KOPT-K1 (cell line): ENCODE results near the gene AMBRA1.

Experiments used
- H3K27ac ChIP-seq: fragments of 200-600 bp; sonication (generic); 2 replicates; pipeline ENCODE4 v1.5.1; 2016; ENCODE audit warnings: antibody characterized with exemption, mild to moderate bottlenecking, low read depth, low read length; ENCODE audit not compliant: poor library complexity, severe bottlenecking
- H3K36me3 ChIP-seq: fragments of 200-600 bp; sonication (generic); 2 replicates; pipeline ENCODE4 v1.5.1; 2017; ENCODE audit warnings: antibody characterized with exemption, mild to moderate bottlenecking, low read length, moderate library complexity; ENCODE audit not compliant: insufficient read depth
- H3K9me3 ChIP-seq: fragments of 200-600 bp; sonication (generic); 2 replicates; pipeline ENCODE4 v1.5.1; 2017; ENCODE audit warnings: antibody characterized with exemption, low read length, mild to moderate bottlenecking; ENCODE audit not compliant: insufficient read depth, poor library complexity, severe bottlenecking

The AMBRA1 gene

DNA sequence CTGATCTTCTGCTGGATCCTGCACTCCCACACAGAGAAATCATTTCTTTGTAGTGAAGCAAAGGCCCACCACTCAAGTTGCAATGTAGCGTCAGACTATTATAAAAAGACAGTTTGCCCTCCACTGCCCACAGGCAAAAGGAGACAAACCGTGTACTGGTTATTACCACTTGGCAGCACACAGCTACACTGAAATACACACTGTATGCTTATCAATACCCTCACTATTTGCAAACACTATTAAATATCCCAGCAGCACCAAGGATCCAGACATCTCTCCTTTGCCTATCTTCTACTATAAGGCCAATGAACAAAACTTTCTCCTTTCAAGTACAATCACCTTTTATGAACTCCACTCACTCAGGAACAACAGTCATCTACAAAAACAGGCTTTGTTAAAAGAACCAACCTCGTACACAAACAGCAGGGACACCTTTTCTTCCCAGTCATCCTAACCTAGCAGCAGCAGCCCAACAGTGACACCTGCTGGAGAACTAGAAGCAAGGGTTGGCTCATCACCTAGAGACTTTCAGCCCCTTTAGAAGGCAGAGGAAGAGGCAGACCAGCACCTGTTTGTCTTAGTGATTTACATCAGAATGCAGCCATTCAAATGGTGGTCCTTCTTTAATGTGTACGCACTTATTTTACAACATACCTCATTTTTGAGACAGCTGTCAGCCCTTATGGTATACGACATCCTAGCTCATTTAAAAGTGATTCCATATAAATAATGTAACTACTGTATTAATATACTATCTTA lies 56.1 kb downstream of the AMBRA1 start:
- no peak overlapping the region for H3K27ac ChIP-seq
- H3K9me3 ChIP-seq, result no peaks in the 10 kb centered on the region
- peaks cover 34% of the 10 kb centered on the region for H3K36me3 ChIP-seq

DNA sequence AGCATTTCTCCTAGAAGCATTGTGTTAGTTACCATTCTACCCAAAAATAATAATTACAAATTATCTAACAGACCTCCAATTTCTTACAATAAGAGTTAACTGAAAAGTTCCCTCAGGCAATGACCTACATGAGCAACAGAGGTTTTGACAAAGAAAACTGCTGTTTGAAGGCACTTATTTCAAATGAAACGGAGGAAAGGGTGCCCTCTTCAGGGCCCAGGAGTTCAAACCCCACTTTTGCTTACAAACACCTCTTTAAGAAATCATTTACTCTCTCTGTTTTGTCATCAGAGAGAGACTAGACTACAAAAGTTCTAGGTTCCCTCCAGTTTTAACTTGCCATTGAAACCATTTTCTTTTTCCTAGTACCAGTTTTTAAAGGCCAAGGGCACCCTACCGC lies 56.7 kb downstream of the AMBRA1 start:
- Histone ChIP-seq H3K27ac (no peak overlapping the region), H3K9me3 (no peaks in the 10 kb centered on the region), H3K36me3 (peaks cover 28% of the 10 kb centered on the region)

DNA sequence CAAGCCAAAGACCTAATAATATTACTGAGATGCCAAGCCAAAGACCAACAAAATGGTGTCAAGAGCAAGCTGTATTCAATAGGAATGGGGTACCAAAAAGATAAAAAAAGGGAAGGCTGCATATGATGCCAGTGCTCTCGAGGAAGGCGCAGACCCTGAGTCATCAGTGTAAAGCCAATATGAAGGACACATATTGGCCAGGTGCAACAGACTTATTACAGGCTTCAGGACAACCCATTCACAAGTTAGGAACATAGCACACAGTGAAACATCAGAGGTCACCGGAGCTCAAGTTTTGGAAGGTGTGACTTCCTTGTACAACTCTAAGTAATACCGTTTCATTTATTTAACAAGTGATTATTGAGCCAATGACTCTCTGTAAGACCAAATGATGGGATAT lies 58.1 kb downstream of the AMBRA1 start:
- no peak overlapping the region for H3K27ac ChIP-seq
- peaks cover 14% of the 10 kb centered on the region for H3K36me3 ChIP-seq
- H3K9me3 ChIP-seq, result no peaks in the 10 kb centered on the region

DNA sequence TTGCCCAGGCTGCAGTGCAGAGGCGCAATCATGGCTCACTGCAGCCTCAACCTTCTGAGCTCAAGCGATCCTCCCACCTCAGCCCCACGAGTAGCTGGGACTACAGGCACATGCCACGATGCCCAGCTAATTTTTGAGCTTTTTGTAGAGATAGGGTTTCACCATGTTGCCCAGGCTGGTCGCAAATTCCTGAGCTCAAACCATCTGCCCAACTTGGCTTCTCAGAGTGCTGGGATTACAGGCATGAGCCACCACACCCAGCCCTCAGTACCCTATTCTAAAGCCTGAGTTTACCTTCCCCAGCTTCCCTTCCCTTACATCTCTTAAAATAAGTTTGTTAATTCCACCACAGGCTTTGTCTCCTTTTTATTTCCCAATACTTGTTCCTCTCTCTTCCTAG lies 59.1 kb downstream of the AMBRA1 start:
- no peaks in the 10 kb centered on the region for H3K9me3 ChIP-seq
- no peak overlapping the region for H3K27ac ChIP-seq
- H3K36me3 ChIP-seq, result peaks cover 4% of the 10 kb centered on the region; the same call in 1 of the 2 replicates

DNA sequence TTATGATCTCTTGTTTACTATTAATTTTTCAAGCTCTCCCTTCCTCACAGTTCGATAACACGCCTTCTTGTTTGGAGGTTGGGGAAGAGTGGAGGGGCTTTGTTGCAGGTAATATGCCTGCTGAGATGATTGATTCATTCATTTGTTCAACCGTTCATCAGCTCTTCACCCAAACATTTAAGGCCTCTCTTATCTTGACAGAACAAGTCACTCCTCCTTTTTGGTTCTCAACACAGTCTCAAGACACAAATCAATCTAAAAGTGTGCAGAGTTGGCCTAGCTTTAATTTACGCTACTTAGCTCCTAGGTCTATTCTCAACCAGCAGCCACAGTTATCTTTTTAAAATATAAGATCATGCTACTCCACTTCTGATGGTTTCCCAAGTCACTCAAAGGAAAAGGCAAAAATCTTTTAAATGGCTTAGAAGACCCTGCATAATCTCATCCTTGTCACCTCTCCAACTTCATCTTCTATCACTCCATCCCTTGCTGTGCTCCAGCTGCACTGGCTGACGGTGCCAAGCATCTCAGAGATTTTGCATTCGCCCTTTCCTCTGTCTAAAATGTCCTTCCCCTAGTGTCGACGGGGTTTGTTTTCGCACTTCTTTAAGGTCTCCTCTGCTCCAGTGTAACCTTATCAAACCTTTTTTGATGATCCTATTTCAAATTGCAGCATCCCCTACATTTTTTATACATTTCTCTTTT lies 60.3 kb downstream of the AMBRA1 start:
- no peak overlapping the region for H3K27ac ChIP-seq
- no peaks in the 10 kb centered on the region for H3K9me3 ChIP-seq
- no peaks in the 10 kb centered on the region for H3K36me3 ChIP-seq

DNA sequence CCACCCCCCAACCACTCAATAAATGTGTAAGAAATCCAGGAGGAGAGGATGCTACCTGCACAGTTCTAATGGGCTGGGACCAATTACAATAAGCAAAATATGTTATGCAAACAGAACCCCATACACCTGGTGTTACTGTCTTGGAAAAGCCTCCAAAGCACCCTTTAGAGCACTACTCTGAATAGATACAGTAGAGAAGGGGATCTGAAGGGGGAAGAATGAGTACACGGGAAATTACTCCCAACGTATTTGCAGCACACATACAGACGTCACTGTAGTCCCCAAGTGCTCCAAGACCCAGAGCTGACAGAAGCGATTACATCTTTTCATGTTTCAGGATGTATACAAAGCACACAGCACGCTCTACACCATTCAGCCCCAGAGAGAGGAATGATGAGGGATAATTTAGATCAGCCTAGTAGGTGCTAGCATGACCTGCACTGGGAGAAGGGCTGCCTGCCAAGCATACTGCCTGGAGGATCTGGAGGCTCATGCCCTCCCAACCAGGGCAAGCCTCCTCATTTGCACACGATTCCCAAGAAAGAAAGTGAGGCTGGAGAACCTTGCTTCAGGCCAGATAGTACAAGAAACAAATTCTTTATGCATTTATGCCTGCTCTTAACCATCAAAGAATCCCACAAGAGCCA lies 63.8 kb downstream of the AMBRA1 start:
- peaks cover 6% of the 10 kb centered on the region; the same call in 1 of the 2 replicates for H3K36me3 ChIP-seq
- no peak overlapping the region for H3K27ac ChIP-seq
- no peaks in the 10 kb centered on the region for H3K9me3 ChIP-seq

DNA sequence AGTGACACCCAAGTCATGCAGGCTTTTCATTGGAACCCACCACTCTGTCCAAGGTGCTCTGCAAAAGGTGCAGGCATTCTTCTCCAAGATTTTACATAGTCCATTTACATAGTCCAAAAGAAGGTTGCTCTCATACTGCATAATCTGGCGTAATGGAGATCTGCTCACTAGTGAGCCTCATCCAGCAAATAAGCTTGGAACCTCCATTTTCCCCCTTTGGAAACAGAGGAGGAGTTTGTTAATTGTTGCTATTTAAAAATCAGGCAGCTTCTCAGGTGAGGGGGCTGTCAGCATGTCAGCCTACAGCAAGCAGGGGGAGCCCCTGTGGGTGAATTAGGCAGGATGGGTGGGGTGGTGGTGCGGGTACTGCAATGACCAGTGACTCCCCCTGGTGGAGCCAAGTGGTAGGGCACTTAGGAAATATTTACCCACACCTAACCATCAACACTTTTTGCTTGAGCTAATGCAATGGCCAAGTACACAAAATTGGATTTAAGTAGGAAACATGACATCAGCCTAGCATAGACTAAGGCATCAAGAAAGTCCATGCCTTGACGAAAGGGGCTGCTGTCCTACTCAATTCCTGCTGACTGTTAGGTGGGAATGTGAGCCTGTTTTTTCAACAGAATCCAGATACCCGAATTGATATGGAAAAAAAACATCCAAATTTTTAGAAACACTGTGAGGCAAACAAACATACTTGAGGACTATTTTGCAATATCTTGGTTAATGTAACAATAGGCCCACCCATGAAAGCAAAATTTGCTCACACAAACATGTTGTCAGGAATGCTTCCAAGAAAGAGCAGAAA lies 64.5 kb downstream of the AMBRA1 start:
- Histone ChIP-seq H3K27ac (no peak overlapping the region), H3K9me3 (no peaks in the 10 kb centered on the region), H3K36me3 (peaks cover 10% of the 10 kb centered on the region; the same call in 1 of the 2 replicates)

DNA sequence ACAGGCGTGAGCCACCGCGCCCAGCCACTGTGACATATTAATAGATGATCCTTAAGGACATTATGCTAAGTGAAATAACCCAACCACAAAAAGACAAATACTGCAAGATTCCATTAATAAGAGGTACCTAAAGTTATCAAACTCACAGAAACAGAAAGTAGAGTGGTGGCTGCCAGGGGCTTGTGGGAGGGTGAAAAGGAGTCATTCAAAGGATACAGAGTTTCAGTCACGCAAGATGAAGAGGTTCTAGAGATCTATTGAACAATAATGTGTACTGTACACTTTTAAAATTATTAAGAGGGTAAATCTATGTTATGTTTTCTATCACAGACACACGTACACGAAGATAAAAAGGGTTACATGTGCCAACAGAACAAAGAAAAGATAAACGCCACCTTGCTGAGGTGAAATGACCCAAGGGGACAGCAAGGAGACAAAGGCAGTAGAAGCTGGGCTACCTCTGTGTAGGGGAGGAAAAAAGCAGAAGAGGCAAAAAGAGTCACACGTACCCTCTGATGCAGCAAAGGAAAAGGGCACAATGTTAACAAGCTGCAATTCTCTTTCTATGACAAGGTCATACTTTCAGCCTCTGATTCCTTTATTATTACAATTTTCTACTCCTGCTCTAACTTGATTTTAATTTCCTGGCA lies 65.3 kb downstream of the AMBRA1 start:
- Histone ChIP-seq H3K9me3 (no peaks in the 10 kb centered on the region), H3K36me3 (peaks cover 11% of the 10 kb centered on the region; the same call in 1 of the 2 replicates), H3K27ac (no peak overlapping the region)

DNA sequence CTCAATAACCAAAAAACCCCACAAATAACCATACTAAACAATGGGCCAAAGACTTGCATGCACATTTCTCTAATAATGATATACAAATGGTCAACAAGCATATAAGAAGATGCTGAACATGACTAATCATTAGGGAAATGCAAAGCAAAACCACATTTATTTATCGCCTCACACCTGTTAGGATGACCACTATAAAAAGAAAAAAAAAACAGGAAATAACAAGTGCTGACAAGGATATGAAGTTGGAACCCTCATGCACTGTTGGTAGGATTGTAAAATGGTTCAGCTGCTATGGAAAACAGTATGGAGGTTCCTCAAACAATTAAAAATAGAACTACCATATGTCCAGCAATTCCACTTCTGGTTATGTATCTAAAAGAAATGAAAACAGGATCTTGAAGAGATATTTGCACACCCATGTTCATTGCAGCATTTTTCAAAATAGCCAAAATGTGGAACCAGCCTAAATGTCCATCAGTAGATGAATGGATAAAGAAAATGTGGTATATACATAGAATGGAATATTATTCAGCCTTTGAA lies 66.2 kb downstream of the AMBRA1 start:
- Histone ChIP-seq H3K36me3 (peaks cover 11% of the 10 kb centered on the region; the same call in 1 of the 2 replicates), H3K27ac (no peak overlapping the region), H3K9me3 (no peaks in the 10 kb centered on the region)

DNA sequence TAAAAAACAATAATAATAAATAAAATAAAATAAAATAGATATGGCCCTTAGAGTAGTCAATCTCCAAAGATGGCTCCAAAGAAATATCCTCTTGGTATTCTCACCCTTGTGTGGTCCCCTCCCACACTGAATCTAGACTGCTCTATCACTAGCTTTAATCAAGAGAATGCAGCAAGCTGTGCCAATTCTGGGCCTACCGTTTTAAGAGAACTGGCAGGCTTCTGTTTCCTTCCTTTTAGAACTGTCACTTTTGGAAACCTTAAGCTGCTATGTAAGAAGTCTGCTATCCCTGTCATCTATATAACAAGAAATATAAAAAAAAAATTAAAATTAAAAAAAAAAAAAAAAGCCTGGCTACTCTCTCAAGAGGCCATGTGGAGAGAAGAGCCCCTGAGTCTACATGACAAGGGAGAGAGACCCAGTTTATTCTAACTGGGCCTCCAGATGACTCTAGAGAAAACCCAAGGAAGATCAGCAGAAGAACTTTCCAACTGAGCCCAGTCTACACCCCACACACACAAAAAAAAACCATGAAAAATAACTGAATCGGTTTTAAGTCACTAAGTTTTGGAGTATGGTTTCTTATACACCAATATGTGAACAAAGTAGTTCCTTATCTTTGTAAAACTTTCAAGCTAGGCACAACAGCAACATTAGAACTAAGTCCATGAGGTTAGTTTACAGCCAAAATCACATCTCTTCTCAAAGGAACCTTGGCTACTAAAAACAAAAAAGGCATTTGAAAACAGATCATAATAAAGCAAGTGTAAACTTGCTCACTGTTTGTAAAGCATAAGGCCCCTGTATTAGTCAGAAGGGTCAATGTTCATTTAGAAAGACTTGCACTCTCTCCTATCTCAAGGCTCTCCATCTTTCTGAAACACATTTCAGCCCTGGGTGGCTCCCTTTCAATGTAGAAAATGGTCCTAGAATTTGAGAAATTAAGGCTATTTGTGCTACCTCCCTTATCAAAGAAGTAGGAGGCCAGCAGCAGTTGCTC lies 67.3 kb downstream of the AMBRA1 start:
- peaks cover 11% of the 10 kb centered on the region; the same call in 1 of the 2 replicates for H3K36me3 ChIP-seq
- H3K9me3 ChIP-seq, result no peaks in the 10 kb centered on the region
- no peak overlapping the region for H3K27ac ChIP-seq

DNA sequence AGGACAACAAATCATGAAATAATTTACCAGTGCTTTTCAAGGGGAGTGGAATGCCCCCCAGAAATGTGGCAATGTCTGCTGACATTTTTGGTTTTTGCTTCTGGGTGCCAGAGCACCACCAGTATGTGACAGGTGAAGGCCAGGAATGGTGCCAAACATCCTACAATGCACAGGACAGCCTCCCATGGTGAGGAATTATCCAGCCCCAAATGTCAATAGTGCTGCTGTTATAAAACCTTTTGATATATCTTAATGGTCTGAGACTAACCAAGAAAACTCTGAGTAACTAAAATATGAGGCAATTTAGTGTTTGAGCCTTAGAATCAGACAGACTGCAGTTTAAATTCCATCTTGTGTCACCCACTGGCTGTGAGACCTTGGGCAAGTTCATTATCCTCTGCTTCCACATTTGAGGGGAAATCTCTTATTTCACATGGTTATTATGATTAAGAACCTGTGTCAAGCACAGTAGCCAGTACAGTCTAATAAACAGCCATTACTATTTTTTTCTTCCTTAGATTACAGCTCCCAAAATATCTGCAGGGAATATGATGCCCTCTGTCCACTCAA lies 69.5 kb downstream of the AMBRA1 start:
- Histone ChIP-seq H3K27ac (no peak overlapping the region), H3K9me3 (no peaks in the 10 kb centered on the region), H3K36me3 (peaks cover 11% of the 10 kb centered on the region; the same call in 1 of the 2 replicates)

DNA sequence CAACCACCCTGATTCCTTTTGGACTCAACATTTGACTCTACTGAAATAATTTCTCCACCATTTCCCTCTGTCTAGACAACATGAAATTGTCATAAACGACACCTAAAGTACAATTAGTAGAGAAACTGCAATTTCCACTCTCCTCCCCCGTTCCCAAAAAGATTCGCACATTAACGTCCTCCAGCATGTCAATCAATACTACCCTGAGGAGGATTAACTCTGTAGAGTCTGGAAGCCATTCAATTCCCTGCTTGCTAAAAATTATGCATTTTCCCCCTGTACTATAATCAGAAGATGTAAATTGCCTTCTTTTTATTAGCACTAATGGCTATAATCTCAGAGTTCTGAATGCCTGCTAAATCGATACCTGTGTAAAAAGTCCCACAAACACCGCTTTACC lies 70.5 kb downstream of the AMBRA1 start:
- Histone ChIP-seq H3K9me3 (no peaks in the 10 kb centered on the region), H3K36me3 (peaks cover 11% of the 10 kb centered on the region; the same call in 1 of the 2 replicates), H3K27ac (no peak overlapping the region)
